Activated effector memory CD4-positive, alpha-beta T cell treated with Interleukin-2 at 50 U/mL for 16 hours (primary cell): ENCODE data around the gene ROBO1.

Source experiments
- DNase-seq: peaks from one replicate; pipeline ENCODE4 v3.0.0-alpha.2; 2020

Gene ROBO1

GRCh38 chr3:79041621-79042020 is 726.2 kb downstream of the ROBO1 start:
- no peak for DNase-seq

DNA sequence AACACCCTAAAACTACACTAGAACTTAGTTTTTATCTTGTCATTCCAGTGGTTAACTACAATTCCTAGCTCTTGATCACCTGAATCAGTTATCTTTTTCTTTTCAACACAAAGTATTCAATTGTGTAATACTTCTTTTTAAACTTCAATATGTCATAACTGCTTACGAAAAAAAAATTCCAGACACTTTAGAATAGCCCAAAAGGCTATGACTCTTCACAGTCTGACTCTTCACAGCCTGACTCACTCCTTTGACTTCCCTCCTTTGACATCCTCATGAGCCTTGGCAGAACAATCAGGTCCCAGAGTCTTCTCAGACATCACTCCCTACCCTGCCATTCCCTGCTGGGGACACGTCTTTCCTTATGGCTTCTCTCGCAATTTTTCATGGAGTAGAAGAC is 727.1 kb downstream of the ROBO1 start:
- DNase-seq: no peak

- no peak for DNase-seq
Measured at GRCh38 chr3:79040091-79040490, 727.7 kb downstream of the ROBO1 start.

GRCh38 chr3:79039192-79039591 is 728.6 kb downstream of the ROBO1 start:
- DNase-seq: no peak

- no peak for DNase-seq
Measured at GRCh38 chr3:79038636-79039035, 729.2 kb downstream of the ROBO1 start.

DNA sequence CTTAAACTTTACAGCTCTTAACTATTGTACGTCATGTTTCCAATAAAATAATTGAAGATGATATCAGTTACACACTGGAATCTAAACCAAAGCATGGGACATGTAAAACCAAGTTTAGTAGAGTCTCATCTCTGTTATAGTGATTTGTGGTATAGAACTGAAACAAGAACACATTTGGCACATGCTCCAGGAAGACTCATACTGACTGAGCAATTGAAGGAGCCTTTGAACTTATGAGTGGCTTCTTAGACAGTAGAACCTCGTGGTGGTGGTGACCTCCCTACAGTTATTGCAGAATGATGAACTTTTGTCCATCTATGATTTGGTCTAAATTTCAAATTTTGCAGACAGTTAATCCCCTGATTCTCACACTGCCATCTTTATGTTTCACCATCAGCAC is 729.7 kb downstream of the ROBO1 start:
- DNase-seq: no peak

DNA sequence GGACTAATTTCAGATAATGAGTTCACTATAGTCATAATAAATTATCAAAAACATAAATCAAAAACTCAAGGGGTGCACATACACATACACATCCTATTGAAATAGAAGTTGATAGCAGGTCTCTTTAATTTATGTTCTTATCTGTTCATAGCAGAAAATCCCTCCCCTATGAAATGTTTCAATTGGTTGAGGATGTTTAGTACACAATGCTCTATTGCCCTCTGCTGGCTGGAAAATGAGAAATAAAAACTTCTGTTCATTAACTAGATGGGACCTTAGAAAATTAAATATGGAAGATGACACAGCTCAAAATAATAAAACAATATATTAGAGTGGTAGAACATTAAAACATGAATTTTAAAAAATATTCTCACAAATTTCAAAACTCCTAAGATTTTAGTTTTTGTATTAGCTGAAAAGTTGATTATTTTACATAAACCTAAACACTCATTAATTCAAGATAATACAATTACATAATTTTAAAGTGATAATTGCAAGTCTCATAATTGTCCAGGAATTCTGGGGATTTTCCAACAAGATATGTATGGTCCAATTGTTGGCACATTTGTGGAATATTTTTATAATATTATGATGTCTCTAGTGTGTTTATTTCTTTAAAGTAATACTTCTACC is 735.0 kb downstream of the ROBO1 start:
- DNase-seq: no peak

DNA sequence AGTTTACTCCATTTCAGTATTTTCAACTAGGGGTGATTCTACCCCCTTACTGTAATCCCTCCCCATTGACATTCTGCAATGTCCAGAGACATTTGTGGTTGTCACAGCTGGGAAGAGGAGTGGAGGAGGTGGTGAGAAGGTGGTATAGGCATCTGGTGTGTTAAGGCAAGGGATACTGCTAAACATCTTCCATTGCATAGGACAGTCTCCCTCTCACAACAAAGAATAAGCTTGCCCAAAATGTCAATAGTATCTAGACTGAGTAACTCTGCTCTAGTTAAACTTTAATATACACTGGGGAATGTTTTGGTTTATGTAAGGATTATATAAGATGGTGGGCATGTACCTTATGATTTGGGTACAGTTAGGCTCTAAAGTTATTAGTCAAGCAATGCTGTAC is 737.6 kb downstream of the ROBO1 start:
- DNase-seq: no peak

DNA sequence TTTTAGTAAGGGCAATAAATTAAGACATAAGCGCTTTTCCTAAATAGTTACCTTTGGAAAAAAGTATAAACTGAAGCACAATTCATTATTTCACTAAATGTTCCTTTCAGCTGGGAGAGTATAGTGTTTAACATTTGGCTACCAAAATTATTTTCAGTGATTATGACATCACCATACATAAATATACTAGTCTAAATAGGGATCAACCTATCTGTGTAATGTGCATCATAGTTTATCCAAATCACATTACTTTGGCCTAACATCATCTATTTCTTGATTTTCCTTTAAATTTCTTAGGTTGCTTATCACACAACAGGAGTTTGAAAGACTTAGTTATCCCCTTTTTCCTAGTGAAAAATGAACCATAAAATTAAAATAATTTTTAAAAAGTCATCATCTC is 738.9 kb downstream of the ROBO1 start:
- no peak for DNase-seq

GRCh38 chr3:79027593-79027992 is 740.2 kb downstream of the ROBO1 start:
- no peak for DNase-seq

GRCh38 chr3:79019924-79020173 is 747.9 kb downstream of the ROBO1 start:
- no peak for DNase-seq

DNA sequence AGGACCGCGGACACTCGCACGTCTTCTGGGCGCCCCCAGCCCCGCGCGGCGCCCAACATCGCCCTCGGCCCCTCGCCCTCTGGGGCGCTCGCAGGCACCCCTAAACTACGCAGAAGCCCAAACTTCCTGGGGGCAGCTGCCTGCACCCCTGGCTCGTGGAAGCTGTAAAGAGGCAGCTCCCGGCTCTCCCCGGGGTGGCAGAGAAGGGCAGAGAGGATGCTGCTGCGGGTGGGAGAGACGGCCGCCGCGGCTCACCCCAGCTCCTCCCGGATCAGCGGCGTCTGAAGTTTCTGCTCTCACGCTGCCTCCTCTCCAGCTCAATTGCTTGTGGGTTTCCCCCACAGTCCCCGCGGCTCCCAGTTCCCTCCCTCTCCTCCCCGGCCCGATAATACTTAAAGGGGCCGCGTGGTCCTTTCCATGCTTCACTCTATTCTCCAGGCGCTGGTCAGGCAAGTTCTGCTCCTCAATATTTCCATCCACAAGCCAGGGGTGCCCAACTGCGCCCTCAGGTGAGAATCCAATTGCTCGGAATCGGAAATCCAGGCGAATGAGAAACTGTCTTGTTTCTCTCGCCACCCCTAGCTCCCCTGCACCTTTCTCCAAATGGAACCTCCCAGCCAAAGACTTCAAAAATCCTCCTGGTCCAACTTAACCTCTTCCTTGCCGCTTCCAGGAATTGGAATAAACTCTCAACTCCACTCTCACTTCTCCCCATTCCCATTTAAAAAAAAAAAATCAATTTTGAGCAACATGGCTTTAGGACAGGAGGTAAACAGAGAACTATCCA is 748.5 kb downstream of the ROBO1 start:
- no peak for DNase-seq

- DNase-seq: no peak
Measured at GRCh38 chr3:79018671-79019136, 749.1 kb downstream of the ROBO1 start.

- no peak for DNase-seq
Measured at GRCh38 chr3:79018265-79018664, 749.5 kb downstream of the ROBO1 start.

DNA sequence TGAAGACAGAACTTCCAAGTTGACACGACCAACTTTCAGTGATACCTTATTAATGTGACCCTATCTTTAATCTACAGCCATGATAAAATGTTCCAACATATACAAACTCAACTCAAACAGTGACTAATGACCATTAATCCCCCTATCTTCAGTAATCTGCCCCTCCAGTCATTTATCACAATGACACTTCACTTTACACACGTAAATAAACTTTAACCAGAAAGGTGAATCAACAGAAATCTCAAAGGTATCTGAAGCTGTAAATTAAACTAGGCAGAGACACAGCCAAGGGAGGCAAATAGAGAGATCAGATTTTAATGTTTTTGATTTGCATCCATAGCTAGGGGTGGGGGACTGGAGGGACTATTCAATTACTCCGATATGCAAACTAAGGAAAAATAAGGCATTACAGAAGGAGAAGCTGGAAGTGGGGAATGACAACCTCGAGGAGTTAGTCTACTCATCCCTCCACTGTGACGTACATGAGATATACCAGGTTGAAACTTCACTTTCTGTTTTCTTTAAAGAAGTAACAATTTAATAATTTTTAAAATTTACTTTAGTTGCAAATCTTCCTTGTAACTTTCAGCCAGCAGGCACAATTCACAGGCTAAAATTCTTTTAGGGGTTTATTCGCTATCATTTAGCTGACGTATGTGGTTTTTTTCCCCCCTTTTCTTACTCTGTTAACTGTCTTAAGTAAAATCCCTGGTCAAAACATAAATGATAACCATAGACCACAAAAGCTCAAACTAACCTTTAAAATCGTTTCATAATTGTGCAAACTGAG is 751.0 kb downstream of the ROBO1 start:
- no peak for DNase-seq

- DNase-seq: no peak
Measured at GRCh38 chr3:79015854-79016253, 751.9 kb downstream of the ROBO1 start.

- DNase-seq: no peak
Measured at GRCh38 chr3:79012946-79013362, 754.8 kb downstream of the ROBO1 start.

- no peak for DNase-seq
Measured at GRCh38 chr3:79012530-79012913, 755.3 kb downstream of the ROBO1 start.

DNA sequence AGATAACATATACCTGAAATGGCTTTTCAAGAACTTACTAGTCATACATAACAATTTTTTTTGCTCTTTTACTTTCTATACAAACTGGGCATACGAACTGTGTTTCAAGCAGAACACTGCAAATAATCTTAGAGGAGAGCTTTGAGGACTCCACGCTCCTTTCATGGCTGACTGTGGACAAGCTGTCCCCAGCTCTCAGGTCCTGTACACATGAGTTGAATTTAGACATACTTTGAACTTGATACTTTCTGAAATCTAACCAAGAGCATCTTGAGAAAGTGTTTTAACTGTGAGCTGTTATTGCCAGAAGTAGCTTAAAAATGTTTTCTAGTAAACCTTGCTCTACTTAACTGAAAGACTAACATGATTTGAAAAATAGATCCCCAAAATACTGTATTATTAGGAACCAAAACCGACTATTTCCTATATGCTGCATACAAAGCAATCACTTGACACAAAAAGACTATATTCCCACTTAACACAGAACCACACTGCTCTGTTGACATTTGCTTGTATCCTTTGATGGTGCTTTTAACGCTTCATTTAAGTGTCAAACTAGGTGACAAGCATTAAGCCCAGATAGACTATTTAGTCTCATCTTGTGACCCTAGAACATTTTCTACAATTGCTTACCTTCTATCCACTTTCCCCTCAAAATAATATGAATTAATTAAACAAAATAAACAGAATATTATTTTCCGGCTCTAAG is 755.8 kb downstream of the ROBO1 start:
- DNase-seq: no peak

DNA sequence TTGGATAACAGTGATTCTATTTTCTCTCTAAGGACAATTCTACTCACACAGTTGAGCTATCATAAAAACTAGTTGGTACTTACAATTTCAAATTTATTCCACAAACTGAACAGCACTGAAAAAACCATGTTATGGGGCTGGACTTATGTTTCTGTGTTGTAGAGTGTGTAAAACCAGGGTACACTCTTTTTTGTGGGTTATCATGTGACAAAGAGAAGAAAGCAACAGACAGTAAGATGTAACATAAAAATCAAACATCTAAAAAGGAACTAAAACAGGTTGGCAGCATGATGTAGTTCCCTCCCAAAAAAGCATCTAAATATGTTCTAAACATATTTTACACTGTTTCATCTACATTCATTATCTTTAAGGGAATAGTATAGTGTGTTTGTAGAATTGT is 757.9 kb downstream of the ROBO1 start:
- DNase-seq: no peak

DNA sequence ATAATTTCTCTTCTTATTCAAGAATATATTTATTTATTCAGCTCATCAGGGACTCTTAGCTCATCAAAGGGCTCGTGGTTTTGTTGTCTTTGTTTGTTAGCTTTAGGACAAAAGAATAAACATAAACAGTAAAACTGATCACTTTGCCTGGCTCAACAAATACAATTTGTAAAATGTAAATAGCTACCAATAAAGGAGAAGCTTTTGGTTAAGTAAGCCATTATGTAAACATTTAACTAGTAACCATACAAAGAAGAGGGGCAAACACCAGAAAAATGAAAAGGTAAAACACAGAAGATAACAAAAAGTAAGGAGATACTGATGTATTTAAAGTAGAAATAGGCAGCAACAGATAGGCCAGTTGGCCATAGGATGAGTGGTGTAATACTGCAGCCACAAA is 761.7 kb downstream of the ROBO1 start:
- no peak for DNase-seq

DNA sequence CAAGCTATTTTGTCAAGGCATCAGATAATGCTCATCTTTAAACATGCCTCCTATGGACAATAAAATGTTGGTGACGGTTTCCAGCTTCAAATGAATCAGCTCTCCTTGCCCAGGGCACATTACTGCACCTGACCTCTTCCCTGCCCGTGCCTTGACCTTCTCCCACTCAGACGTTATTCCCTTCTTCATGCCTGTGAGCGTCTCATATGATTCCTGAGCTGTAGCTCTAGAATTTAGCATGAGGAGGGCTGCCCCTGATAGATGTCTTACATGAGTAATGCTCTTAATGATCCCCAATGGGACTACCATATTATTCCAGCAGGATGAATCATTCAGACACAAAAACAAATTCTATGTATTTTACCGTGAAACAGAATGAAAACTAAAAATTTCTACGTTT is 762.7 kb downstream of the ROBO1 start:
- DNase-seq: no peak

GRCh38 chr3:79003994-79004393 is 763.8 kb downstream of the ROBO1 start:
- no peak for DNase-seq
